Measurements from ENCODE around the gene PIEZO2.

Gene PIEZO2

GRCh38 chr18:10752382-10752781 is 397.0 kb downstream of the PIEZO2 start:
- in situ Hi-C loops (cut with MboI; ENCODE audit: low pct_unique_long_range_greater_than_20kb, low sequenced_read_pairs), result no loop called here
- no peak for DNase-seq

- no peak for DNase-seq
- in situ Hi-C loops (cut with MboI; ENCODE audit: low pct_unique_long_range_greater_than_20kb, low sequenced_read_pairs), result no loop called here
These were observed 397.7 kb downstream of the PIEZO2 start for GRCh38 chr18:10751653-10752052.

- in situ Hi-C loops (cut with MboI; ENCODE audit: low pct_unique_long_range_greater_than_20kb, low sequenced_read_pairs), result no loop called here
- DNase-seq, result no peak
These were observed 399.0 kb downstream of the PIEZO2 start for GRCh38 chr18:10750191-10751035.

DNA sequence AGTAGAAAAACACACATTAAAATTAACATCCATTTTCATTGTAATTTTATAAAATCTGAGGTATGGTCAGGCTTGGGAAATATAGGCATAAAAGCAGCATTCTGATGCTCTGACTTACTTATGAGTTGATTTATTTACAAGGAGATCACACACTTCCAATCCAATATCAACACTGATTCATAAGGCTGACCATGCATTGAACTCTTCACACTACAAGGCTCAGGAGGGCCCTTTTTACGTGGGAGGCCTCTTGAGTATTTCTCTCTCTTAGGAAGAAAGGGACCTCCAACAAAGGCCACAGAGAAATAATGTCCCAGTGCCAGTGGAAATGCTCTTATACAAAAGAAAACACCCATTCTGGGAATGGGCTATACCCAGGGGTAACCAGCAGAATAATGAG is 400.7 kb downstream of the PIEZO2 start:
- in situ Hi-C loops (cut with MboI; ENCODE audit: low pct_unique_long_range_greater_than_20kb, low sequenced_read_pairs), result no loop called here
- no peak for DNase-seq

DNA sequence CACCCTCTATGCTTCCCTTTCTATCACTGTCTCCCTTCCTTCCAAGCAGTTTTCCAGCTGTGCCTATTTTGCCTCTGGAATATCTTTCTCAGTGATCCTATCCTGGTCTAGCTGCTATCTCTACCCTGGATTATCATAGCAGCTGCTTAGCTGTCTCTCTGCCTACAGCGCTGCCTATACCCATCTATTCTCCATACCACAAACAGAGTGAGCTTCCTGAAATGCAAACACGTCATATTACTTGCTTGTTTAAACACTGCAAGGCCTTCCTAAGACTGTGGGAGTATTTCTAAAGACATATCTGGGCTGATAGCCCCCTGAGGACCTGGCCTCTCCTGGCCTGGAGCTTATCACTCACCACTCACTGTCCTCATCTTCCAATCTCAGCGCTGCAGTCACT is 403.4 kb downstream of the PIEZO2 start:
- in situ Hi-C loops (cut with MboI; ENCODE audit: low pct_unique_long_range_greater_than_20kb, low sequenced_read_pairs), result no loop called here

GRCh38 chr18:10745219-10745618 is 404.1 kb downstream of the PIEZO2 start:
- DNase-seq, result no peak
- in situ Hi-C loops (cut with MboI; ENCODE audit: low pct_unique_long_range_greater_than_20kb, low sequenced_read_pairs), result no loop called here

More for the DNA sequence above, 403.4 kb downstream of the PIEZO2 start:
- no peak for DNase-seq

DNA sequence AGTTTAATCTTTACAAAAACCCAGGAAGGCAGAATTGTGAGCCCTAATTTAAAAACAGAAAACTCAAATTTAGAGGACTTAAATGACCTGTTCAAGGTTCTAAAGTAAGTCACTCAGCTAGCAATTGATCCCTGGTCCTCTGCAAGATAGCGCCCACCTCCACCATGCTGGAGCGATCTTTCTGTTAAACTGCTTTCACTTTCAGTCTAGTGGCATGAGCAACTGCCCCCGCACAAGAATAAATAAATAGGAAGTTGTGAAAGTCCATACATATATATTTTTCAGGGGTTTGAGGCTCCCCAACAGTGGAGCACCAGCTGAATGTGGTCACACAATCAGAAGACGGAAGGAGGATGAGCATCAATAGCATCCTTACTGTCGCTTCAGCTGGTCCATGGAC is 405.6 kb downstream of the PIEZO2 start:
- no peak for DNase-seq
- in situ Hi-C loops (cut with MboI; ENCODE audit: low pct_unique_long_range_greater_than_20kb, low sequenced_read_pairs), result no loop called here

DNA sequence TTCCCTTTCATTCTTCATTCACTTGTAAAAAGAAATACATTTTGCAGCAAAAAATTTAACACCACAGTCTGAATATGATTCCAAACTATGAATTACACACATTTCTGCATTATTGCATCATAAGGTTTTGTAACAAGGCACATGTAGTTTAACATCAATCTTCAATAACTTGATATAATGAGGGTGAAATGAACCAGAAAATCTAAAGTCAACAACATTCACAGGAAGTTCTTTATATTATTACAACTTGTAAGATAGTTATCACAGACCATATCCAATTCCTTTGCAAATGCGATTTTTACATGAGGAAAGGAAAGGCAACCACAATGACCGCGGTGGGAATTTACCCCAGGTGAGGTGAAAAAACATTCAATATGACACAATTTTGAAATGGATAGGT is 410.2 kb downstream of the PIEZO2 start:
- in situ Hi-C loops (cut with MboI; ENCODE audit: low pct_unique_long_range_greater_than_20kb, low sequenced_read_pairs), result no loop called here
- DNase-seq, result no peak

- DNase-seq, result peak; percentile 15
- in situ Hi-C loops (cut with MboI; ENCODE audit: low pct_unique_long_range_greater_than_20kb, low sequenced_read_pairs), result no loop called here
These were observed 412.4 kb downstream of the PIEZO2 start for GRCh38 chr18:10736984-10737383.

DNA sequence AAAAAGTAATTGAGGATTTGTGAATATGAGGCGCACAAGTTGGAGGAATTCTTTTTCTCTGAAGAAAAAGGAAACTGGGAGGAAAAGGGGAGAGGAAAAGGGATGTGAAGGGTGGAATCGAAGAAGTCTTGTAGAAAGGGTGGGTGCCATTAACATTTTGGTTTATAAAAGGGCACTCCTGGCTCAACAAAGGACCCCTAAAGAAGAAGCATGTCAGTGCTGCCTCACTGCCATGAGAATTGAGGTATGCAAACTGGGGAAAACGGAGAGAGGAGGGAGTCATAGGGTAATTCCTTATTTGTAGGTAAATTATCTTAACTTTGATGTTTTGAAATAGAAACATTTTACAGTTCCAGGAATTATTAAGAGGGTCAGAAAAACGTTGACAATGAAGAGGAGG is 416.4 kb downstream of the PIEZO2 start:
- in situ Hi-C loops (cut with MboI; ENCODE audit: low pct_unique_long_range_greater_than_20kb, low sequenced_read_pairs), result no loop called here
- DNase-seq, result no peak

GRCh38 chr18:10727477-10727876 is 421.9 kb downstream of the PIEZO2 start:
- DNase-seq, result no peak
- in situ Hi-C loops (cut with MboI; ENCODE audit: low pct_unique_long_range_greater_than_20kb, low sequenced_read_pairs), result no loop called here

DNA sequence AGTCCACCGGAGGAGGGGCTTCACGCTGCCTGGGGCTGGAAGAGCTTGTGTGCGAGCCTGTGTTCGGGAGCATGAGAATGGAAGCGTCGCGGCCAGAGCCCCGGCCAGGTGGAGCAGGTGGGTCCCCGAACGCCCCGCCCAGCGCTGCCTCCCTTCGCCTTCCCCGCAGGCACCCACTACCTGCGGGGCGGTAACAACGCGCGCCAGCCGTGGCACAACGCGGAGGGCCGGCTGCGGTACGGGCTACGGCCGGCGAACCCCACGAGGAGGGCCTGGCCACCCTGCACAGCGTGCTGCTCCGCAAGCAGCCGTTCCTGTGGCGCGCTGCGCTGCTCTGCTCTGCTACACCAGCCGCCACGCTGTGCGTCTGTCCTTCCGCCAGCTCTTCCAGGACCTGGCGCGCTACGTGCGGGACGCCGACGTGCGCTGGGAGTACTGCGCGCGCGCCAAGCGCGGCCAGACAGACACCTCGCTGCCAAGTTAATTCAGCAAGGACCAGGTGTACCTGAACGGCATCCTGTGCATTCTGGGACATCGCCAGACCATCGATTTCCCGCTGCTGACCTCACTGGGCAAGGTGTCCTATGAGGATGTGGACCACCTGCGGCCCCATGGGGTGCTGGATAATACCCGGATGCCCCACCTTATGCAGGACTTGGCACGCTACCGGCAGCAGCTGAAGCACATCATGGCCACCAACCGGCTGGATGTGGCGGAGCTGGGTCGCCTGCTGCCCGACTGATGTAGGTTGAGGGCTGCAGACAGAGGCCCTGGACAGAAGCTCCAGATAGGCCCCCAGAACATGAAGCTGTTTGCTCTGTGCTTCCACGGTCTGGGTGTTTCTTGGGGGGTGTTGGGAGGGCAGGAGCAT is 422.9 kb downstream of the PIEZO2 start:
- DNase-seq, result no peak

DNA sequence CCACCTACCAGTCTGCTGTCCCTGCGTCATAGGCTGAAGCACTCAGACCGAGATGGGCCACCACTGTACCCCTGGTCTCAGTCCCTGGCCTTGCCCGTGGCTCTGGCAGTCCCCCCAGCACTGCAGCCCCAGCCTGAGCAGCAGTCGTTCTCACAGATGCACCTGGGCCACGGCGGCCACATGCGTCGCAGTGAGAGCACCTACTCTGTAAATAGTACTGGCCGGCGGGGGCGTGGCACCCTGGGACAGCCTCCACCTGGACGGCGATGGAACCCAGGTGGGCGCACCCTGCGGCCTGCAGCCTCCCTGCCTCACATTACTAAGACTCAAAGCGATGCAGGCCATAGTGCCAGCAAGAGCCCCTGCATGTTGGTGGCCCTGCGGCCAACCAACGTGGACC is 424.7 kb downstream of the PIEZO2 start:
- no peak for DNase-seq
- in situ Hi-C loops (cut with MboI; ENCODE audit: low pct_unique_long_range_greater_than_20kb, low sequenced_read_pairs), result no loop called here

More for the DNA sequence above, 422.9 kb downstream of the PIEZO2 start:
- in situ Hi-C loops (cut with MboI; ENCODE audit: low pct_unique_long_range_greater_than_20kb, low sequenced_read_pairs), result no loop called here

DNA sequence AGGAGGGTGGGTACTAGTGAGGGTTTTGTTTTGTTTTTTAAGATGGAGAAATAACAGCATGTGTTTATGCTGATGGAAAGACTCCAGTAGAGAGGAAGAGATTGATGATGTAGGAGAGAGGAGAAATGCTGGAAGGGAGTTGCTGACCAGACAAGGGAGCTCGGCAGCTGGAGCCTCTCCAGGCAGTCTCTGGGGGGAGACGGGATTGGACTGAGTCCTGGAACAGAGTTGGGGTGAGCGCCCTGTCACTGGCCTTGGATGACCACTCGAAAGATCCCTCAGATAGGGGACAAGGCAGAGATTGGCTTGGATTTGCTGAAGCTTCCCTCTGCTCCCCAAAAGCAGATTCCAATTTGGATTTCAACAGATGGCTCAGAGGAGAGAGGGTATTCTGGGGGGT is 425.9 kb downstream of the PIEZO2 start:
- in situ Hi-C loops (cut with MboI; ENCODE audit: low pct_unique_long_range_greater_than_20kb, low sequenced_read_pairs), result no loop called here
- DNase-seq, result no peak

DNA sequence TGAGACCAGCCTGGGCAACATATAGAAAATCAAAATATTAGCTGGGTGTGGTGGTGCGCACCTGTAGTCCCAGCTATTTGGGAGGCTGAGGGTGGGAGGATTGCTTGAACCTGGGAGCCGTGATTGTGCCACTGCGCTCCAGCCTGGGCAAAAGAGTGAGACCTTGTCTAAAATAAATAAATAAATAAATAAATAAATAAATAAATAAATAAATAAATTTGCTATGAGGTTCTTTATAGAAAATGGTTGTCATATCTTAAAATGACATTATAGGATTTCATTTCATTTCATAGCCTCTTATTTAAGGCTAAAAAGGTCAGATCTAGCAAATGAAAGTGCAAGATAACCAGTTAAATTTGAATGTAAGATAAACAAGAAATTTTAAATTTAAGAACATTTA is 430.6 kb downstream of the PIEZO2 start:
- in situ Hi-C loops (cut with MboI; ENCODE audit: low pct_unique_long_range_greater_than_20kb, low sequenced_read_pairs), result no loop called here
- DNase-seq, result no peak

DNA sequence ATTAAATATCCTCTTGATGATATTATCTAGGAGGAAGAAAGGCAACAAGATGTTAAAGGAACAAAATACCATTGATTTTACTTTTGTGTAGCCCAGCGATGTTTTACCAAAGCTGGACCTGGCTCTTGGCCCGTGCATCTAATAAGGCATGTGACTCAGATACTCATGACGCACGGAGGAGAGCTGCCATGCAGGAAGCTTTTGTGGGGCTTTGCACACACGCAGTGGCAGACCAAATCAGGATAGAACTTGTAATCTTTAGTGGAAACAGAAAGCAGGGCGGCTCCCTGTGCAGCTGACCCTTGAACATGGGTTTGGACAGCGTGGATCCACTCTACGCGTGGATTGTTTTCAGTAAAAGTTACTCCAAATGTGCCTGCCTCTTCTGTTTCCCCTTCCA is 433.6 kb downstream of the PIEZO2 start:
- in situ Hi-C loops (cut with MboI; ENCODE audit: low pct_unique_long_range_greater_than_20kb, low sequenced_read_pairs), result no loop called here
- no peak for DNase-seq

DNA sequence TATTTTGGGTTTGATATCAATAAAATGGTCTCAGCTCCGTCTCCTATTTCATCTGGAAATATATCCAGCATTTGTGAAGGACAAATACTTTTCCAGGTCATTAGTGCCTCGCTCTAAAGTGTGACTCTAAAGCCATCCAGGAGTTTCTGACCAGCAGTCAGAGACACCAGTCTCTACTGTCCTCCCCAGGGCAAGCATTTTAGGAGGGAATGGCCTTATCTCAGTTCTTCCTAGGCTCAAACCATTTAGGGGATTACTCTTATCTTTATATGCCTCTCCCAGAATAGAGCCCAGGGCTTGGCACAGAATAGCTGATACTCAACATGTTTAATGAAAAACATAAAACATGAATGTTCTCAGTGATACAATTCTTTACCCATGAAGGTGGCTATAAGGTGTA is 436.0 kb downstream of the PIEZO2 start:
- DNase-seq, result no peak
- in situ Hi-C loops (cut with MboI; ENCODE audit: low pct_unique_long_range_greater_than_20kb, low sequenced_read_pairs), result no loop called here

GRCh38 chr18:10707294-10707693 is 442.1 kb downstream of the PIEZO2 start:
- DNase-seq, result no peak
- in situ Hi-C loops (cut with MboI; ENCODE audit: low pct_unique_long_range_greater_than_20kb, low sequenced_read_pairs), result no loop called here

- no peak for DNase-seq
- in situ Hi-C loops (cut with MboI; ENCODE audit: low pct_unique_long_range_greater_than_20kb, low sequenced_read_pairs), result no loop called here
These were observed 443.6 kb downstream of the PIEZO2 start for GRCh38 chr18:10705786-10706185.

DNA sequence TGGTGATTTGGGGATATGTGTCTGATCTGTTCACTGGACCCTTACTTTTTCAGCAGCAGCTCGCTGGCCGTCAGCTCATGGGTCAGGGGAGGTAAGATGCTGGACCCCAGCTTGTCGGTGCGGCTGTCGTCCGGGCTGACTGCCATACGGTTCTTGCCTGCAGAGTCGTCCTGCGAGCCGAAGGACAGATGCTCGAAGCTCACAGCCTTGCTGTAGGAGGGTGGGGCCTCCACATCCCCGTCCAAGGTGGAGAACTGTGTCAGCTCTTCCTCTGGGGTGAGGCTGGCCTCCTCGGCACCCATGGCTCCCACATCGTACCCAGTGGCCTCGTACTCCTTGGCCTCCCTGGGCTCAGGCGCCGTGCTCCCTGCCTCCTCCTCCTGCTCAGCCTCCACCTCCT is 444.1 kb downstream of the PIEZO2 start:
- DNase-seq, result no peak
- in situ Hi-C loops (cut with MboI; ENCODE audit: low pct_unique_long_range_greater_than_20kb, low sequenced_read_pairs), result no loop called here

Measured in KBM-7 (cell line).